Measurements from ENCODE around the gene TM9SF2.

- TF ChIP-seq ZNF274 (IDR thresholded peaks at IDR 0.05; ENCODE audit: low read length) (no peak), ZNF274 (tag by site-specific recombination; IDR thresholded peaks at IDR 0.05; ENCODE audit: borderline replicate concordance) (no peak), CTCF (tag by site-specific recombination; IDR thresholded peaks at IDR 0.05) (no peak), PATZ1 (tag by site-specific recombination; IDR thresholded peaks at IDR 0.05) (no peak), ZNF426 (tag by site-specific recombination; IDR thresholded peaks at IDR 0.05) (no peak), ZNF341 (tag by site-specific recombination; IDR thresholded peaks at IDR 0.05; ENCODE audit: low read depth) (no peak), ZNF266 (tag by site-specific recombination; IDR thresholded peaks at IDR 0.05; ENCODE audit: low read depth) (no peak), REST (tag by site-specific recombination; IDR thresholded peaks at IDR 0.05) (no peak), ZSCAN4 (tag by site-specific recombination; IDR thresholded peaks at IDR 0.05) (no peak), YY1 (tag by site-specific recombination; IDR thresholded peaks at IDR 0.05) (no peak), PBX3 (CRISPR knock-in tag; IDR thresholded peaks at IDR 0.05) (no peak), ZNF148 (tag by site-specific recombination; IDR thresholded peaks at IDR 0.05; ENCODE audit: borderline replicate concordance) (no peak)
These were observed 51.8 kb downstream of the TM9SF2 start for GRCh38 chr13:99553033-99553432.
